IPS-NIHi11 (cell line): ENCODE results near the gene PDPN.

ENCODE experiments used
- DNase-seq: peaks from one replicate; pipeline ENCODE4 v3.0.0; 2012; ENCODE audit warnings: mixed read lengths, low spot score

The PDPN gene

GRCh38 chr1:13617773-13618172 is 34.1 kb downstream of the PDPN start:
- no peak for DNase-seq

GRCh38 chr1:13618483-13618882 is 34.9 kb downstream of the PDPN start:
- DNase-seq = no peak

- no peak for DNase-seq
Observed at GRCh38 chr1:13619909-13620308, 36.3 kb downstream of the PDPN start.

- DNase-seq = no peak
Observed at GRCh38 chr1:13620825-13621224, 37.2 kb downstream of the PDPN start.

- no peak for DNase-seq
Observed at GRCh38 chr1:13622446-13622845, 38.8 kb downstream of the PDPN start.

GRCh38 chr1:13623021-13623637 is 39.5 kb downstream of the PDPN start:
- no peak for DNase-seq

- DNase-seq = no peak
Observed at GRCh38 chr1:13624526-13624925, 40.9 kb downstream of the PDPN start.

GRCh38 chr1:13627127-13627526 is 43.5 kb downstream of the PDPN start:
- no peak for DNase-seq

GRCh38 chr1:13628218-13628617 is 44.6 kb downstream of the PDPN start:
- DNase-seq = no peak

- DNase-seq = no peak
Observed at GRCh38 chr1:13628711-13629110, 45.1 kb downstream of the PDPN start.

GRCh38 chr1:13642306-13643004 is 58.8 kb downstream of the PDPN start:
- DNase-seq = no peak

GRCh38 chr1:13643017-13643416 is 59.4 kb downstream of the PDPN start:
- DNase-seq = no peak

- no peak for DNase-seq
Observed at GRCh38 chr1:13646521-13646920, 62.9 kb downstream of the PDPN start.

GRCh38 chr1:13651279-13651678 is 67.6 kb downstream of the PDPN start:
- no peak for DNase-seq

GRCh38 chr1:13652238-13652637 is 68.6 kb downstream of the PDPN start:
- DNase-seq = no peak

GRCh38 chr1:13661539-13661938 is 77.9 kb downstream of the PDPN start:
- no peak for DNase-seq

- no peak for DNase-seq
Observed at GRCh38 chr1:13662493-13662892, 78.9 kb downstream of the PDPN start.

GRCh38 chr1:13663969-13664368 is 80.3 kb downstream of the PDPN start:
- DNase-seq = no peak

- no peak for DNase-seq
Observed at GRCh38 chr1:13664451-13664850, 80.8 kb downstream of the PDPN start.

GRCh38 chr1:13666317-13666716 is 82.7 kb downstream of the PDPN start:
- DNase-seq = no peak
